ENCODE results near the gene KIRREL3. TPM values are rescaled to one million over a fixed set of nuclear protein-coding genes. Genes with fewer than 3 reads are reported as not detected.

Gene KIRREL3
- total and polyA plus RNA-seq, 9 of the 15 experiments (the other 6 are each of a cell fraction or from before 2014, with no cell fraction given), result 0.04 to 0.10 TPM; not detected in 7

DNA sequence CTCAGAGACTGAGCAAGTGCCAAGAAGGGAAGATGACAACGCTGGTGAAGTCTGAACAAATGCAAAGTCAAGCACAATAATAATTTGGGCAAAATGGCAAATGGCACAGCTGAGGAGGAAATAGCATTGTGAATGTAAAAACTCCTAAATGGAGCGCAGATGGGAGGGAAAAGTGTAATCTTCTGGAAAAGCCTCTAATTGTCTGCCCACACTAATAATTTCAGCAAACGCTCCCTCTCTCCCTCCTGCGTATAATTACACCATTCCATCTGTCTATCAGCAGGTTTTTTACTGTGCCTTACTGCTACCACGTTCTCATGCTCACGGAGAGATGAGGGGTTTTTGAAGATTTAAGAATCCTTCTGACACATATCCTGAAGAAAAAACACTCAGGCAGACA, 302.6 kb downstream of the KIRREL3 start:
- 0% methylated on average over 6 of the region's 6 CpGs for WGBS (ENCODE audit: insufficient coverage, low coverage, missing lambda C conversion rate)
- peaks cover 4% of the 10 kb centered on the region; the same call in 1 of the 2 replicates for H4K20me1 ChIP-seq (replicated peaks; ENCODE audit: control insufficient read depth, insufficient read depth, low read length)
- no peak overlapping the region for H3K4me2 ChIP-seq (ENCODE audit: insufficient read depth, low read length)
- intact Hi-C loops (cut with micrococcal nuclease) (no loop called here), in situ Hi-C loops (cut with MboI) (no loop called here)
- H2AFZ ChIP-seq (ENCODE audit: low read depth, low read length), result no peak overlapping the region
- CTCF ChIA-PET (ENCODE audit: low intra/inter-chr PET ratio), result no interaction called here
- H3K4me1 ChIP-seq (replicated peaks in 1 of 2; ENCODE audit: control insufficient read depth in 2 of 2, insufficient read depth in 2 of 2, low read length in 2 of 2), result no peaks in the 10 kb centered on the region
- H3K9me3 ChIP-seq (replicated peaks; ENCODE audit: control insufficient read depth, insufficient read depth, low read depth, low read length), result no peaks in the 10 kb centered on the region
- no peak for ATAC-seq
- H3K9ac ChIP-seq (ENCODE audit: insufficient read depth in 1 of 2, low read depth in 2 of 2, low read length in 2 of 2), result no peak overlapping the region
- FAIRE-seq, result no peak
- peaks cover 9 to 38% of the 10 kb centered on the region in 2 experiments; a peak in 4 of 5 replicates for H3K27me3 ChIP-seq (ENCODE audit: control insufficient read depth in 2 of 2, insufficient read depth in 2 of 2, low read length in 2 of 2)
- POLR2A ChIA-PET, result no interaction called here
- no peaks in the 10 kb centered on the region for H3K9me1 ChIP-seq (ENCODE audit: control insufficient read depth, insufficient read depth, low read length)
- no peak overlapping the region for H3K27ac ChIP-seq (ENCODE audit: extremely low read depth, low read depth, low read length)
- H3K36me3 ChIP-seq (ENCODE audit: control insufficient read depth, insufficient read depth, low read length), result no peaks in the 10 kb centered on the region
- DNase-seq (ENCODE audit: extremely low read depth in 1 of 4, low spot score in 3 of 4), result no peak
- no peak overlapping the region for H3K4me3 ChIP-seq
- H3K79me2 ChIP-seq (ENCODE audit: control insufficient read depth, insufficient read depth, low read length), result no peaks in the 10 kb centered on the region
- no TSS peak for BruUV-seq (replicated peaks)
- TF ChIP-seq ZNF436 (CRISPR knock-in tag; IDR thresholded peaks at IDR 0.05) (no peak), ZNF263 (CRISPR knock-in tag; IDR thresholded peaks at IDR 0.05; ENCODE audit: borderline replicate concordance) (no peak), FOXJ2 (tag; IDR thresholded peaks at IDR 0.05) (no peak), NONO (IDR thresholded peaks at IDR 0.05; ENCODE audit: low read depth in 2 of 2, low read length in 1 of 2) (no peak), SRF (CRISPR knock-in tag; IDR thresholded peaks at IDR 0.05) (no peak), FOXK2 (conservative IDR thresholded peaks at IDR 0.05 in 1 of 2, IDR thresholded peaks at IDR 0.05 in 1 of 2; ENCODE audit: low read depth in 2 of 2) (no peak), MAFF (IDR thresholded peaks at IDR 0.05; ENCODE audit: low read length) (no peak), PHTF2 (CRISPR knock-in tag; IDR thresholded peaks at IDR 0.05) (no peak), TCF7L2 (IDR thresholded peaks at IDR 0.05; ENCODE audit: low read depth, low read length) (no peak)
- TF ChIP-seq, protein P1, sequence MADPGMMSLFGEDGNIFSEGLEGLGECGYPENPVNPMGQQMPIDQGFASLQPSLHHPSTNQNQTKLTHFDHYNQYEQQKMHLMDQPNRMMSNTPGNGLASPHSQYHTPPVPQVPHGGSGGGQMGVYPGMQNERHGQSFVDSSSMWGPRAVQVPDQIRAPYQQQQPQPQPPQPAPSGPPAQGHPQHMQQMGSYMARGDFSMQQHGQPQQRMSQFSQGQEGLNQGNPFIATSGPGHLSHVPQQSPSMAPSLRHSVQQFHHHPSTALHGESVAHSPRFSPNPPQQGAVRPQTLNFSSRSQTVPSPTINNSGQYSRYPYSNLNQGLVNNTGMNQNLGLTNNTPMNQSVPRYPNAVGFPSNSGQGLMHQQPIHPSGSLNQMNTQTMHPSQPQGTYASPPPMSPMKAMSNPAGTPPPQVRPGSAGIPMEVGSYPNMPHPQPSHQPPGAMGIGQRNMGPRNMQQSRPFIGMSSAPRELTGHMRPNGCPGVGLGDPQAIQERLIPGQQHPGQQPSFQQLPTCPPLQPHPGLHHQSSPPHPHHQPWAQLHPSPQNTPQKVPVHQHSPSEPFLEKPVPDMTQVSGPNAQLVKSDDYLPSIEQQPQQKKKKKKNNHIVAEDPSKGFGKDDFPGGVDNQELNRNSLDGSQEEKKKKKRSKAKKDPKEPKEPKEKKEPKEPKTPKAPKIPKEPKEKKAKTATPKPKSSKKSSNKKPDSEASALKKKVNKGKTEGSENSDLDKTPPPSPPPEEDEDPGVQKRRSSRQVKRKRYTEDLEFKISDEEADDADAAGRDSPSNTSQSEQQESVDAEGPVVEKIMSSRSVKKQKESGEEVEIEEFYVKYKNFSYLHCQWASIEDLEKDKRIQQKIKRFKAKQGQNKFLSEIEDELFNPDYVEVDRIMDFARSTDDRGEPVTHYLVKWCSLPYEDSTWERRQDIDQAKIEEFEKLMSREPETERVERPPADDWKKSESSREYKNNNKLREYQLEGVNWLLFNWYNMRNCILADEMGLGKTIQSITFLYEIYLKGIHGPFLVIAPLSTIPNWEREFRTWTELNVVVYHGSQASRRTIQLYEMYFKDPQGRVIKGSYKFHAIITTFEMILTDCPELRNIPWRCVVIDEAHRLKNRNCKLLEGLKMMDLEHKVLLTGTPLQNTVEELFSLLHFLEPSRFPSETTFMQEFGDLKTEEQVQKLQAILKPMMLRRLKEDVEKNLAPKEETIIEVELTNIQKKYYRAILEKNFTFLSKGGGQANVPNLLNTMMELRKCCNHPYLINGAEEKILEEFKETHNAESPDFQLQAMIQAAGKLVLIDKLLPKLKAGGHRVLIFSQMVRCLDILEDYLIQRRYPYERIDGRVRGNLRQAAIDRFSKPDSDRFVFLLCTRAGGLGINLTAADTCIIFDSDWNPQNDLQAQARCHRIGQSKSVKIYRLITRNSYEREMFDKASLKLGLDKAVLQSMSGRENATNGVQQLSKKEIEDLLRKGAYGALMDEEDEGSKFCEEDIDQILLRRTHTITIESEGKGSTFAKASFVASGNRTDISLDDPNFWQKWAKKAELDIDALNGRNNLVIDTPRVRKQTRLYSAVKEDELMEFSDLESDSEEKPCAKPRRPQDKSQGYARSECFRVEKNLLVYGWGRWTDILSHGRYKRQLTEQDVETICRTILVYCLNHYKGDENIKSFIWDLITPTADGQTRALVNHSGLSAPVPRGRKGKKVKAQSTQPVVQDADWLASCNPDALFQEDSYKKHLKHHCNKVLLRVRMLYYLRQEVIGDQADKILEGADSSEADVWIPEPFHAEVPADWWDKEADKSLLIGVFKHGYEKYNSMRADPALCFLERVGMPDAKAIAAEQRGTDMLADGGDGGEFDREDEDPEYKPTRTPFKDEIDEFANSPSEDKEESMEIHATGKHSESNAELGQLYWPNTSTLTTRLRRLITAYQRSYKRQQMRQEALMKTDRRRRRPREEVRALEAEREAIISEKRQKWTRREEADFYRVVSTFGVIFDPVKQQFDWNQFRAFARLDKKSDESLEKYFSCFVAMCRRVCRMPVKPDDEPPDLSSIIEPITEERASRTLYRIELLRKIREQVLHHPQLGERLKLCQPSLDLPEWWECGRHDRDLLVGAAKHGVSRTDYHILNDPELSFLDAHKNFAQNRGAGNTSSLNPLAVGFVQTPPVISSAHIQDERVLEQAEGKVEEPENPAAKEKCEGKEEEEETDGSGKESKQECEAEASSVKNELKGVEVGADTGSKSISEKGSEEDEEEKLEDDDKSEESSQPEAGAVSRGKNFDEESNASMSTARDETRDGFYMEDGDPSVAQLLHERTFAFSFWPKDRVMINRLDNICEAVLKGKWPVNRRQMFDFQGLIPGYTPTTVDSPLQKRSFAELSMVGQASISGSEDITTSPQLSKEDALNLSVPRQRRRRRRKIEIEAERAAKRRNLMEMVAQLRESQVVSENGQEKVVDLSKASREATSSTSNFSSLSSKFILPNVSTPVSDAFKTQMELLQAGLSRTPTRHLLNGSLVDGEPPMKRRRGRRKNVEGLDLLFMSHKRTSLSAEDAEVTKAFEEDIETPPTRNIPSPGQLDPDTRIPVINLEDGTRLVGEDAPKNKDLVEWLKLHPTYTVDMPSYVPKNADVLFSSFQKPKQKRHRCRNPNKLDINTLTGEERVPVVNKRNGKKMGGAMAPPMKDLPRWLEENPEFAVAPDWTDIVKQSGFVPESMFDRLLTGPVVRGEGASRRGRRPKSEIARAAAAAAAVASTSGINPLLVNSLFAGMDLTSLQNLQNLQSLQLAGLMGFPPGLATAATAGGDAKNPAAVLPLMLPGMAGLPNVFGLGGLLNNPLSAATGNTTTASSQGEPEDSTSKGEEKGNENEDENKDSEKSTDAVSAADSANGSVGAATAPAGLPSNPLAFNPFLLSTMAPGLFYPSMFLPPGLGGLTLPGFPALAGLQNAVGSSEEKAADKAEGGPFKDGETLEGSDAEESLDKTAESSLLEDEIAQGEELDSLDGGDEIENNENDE (IDR thresholded peaks at IDR 0.05; ENCODE audit: low read depth, low read length), result no peak
- TF ChIP-seq, protein P2, sequence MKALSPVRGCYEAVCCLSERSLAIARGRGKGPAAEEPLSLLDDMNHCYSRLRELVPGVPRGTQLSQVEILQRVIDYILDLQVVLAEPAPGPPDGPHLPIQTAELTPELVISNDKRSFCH (CRISPR knock-in tag; IDR thresholded peaks at IDR 0.05), result no peak
- TF ChIP-seq, protein P2 (tag; IDR thresholded peaks at IDR 0.05), result no peak

All from K562 (cell line).